Epithelial cell of proximal tubule (primary cell): ENCODE results near the gene SYT7. TPM values are rescaled to one million over a fixed set of nuclear protein-coding genes. Genes with fewer than 3 reads are reported as not detected.
"Not testable (repeated sequence)": the region's sequence is repeated elsewhere in the genome, so short reads cannot be mapped to it uniquely, and the experiment has no call there.

Experiments
- DNase-seq: peaks from one replicate; pipeline ENCODE4 v3.0.0-alpha.2; 2011; ENCODE audit warnings: low read depth
- H3K4me3 ChIP-seq: 2 replicates; pipeline ENCODE4 v1.5.1; 2011; ENCODE audit warnings: low read depth, mild to moderate bottlenecking, low read length
- total RNA-seq: library from RNA; depleted of rRNA; stranded (reverse); fragments of >200 nt; gene quantifications from 2 replicates; pipeline ENCODE4 v1.2.3, GENCODE V29; 2015
- TF ChIP-seq, protein P1 (sequence below): conservative IDR thresholded peaks from 2 replicates; pipeline ENCODE4 v1.5.1; 2012; ENCODE audit warnings: low read depth, mild to moderate bottlenecking, low read length

SYT7 gene
- total RNA-seq, 1 donor from 2014 or later = 0.23 TPM

DNA sequence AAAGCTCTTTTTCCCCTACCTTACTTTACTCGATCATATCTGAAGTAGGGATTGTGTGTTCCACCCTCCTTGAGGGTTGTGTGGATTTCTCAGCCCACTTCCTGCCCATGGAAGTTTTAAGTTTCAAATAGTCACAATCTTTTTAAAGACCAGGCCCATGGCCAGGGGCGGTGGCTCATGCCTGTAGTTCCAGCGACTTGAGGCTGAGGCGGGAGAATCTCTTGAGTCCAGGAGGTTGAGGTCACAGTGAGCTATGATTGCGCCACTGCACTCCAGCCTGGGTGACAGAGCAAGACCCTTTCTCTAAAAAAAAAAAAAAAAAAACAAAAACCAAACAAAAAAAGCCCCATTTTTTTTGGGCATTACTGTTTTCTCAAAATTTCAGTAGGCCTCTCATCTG, 108.6 kb downstream of the SYT7 start:
- TF ChIP-seq, protein P1, sequence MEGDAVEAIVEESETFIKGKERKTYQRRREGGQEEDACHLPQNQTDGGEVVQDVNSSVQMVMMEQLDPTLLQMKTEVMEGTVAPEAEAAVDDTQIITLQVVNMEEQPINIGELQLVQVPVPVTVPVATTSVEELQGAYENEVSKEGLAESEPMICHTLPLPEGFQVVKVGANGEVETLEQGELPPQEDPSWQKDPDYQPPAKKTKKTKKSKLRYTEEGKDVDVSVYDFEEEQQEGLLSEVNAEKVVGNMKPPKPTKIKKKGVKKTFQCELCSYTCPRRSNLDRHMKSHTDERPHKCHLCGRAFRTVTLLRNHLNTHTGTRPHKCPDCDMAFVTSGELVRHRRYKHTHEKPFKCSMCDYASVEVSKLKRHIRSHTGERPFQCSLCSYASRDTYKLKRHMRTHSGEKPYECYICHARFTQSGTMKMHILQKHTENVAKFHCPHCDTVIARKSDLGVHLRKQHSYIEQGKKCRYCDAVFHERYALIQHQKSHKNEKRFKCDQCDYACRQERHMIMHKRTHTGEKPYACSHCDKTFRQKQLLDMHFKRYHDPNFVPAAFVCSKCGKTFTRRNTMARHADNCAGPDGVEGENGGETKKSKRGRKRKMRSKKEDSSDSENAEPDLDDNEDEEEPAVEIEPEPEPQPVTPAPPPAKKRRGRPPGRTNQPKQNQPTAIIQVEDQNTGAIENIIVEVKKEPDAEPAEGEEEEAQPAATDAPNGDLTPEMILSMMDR = no peak
- no peak for DNase-seq
- no peak overlapping the region for H3K4me3 ChIP-seq

DNA sequence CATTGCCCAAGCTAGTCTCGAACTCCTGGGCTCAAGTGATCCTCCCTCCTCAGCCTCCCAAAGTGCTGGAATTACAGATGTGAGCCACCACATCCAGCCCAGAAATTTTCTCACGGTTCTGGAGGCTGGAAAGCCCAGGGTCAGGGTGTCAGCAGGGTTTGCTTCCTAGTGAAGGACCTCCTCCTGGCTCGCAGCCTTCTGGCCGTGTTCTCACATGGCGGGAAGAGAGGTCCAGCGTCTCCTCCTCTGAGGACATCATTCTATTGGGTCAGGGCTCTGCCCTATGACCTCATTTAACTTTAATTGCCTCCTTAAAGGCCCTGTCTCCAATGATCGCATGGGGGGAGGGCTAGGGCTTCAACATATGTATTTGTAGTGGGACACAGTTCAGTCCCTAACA, 112.9 kb downstream of the SYT7 start:
- no peak overlapping the region for H3K4me3 ChIP-seq
- TF ChIP-seq, protein P1 = no peak
- no peak for DNase-seq

GRCh38 chr11:61467602-61468001, 113.3 kb downstream of the SYT7 start:
- DNase-seq, H3K4me3 ChIP-seq: not testable (repeated sequence)

Other genes with a start within 250 kb of the SYT7 start
- gene DDB1, start 248.0 kb downstream of the SYT7 start, total RNA-seq = 175 and 218 TPM in 2 replicates
- 22.3 and 22.9 TPM in 2 replicates for gene TKFC, start 247.8 kb downstream of the SYT7 start, total RNA-seq
- 22.1 and 42.0 TPM in 2 replicates for gene CYB561A3, start 219.2 kb downstream of the SYT7 start, total RNA-seq
- 21.7 and 21.9 TPM in 2 replicates for gene TMEM138, start 218.7 kb downstream of the SYT7 start, total RNA-seq
- 8.3 and 10.6 TPM in 2 replicates for gene TMEM216, start 188.5 kb downstream of the SYT7 start, total RNA-seq
- 43.3 and 57.6 TPM in 2 replicates for gene CPSF7, start 151.1 kb downstream of the SYT7 start, total RNA-seq
- gene SDHAF2, start 151.0 kb downstream of the SYT7 start, total RNA-seq = 34.4 and 63.2 TPM in 2 replicates
- 0.36 TPM in 1 of 2 replicates, not detected in the other for gene LRRC10B, start 72.3 kb downstream of the SYT7 start, total RNA-seq
- 4.5 and 7.3 TPM in 2 replicates for gene DAGLA, start 99.3 kb upstream of the SYT7 start, total RNA-seq
- 7.6 and 25.0 TPM in 2 replicates for gene MYRF, start 171.6 kb upstream of the SYT7 start, total RNA-seq
- 95.1 and 102 TPM in 2 replicates for gene TMEM258, start 211.5 kb upstream of the SYT7 start, total RNA-seq
- gene FEN1, start 211.8 kb upstream of the SYT7 start, total RNA-seq = 70.6 and 120 TPM in 2 replicates
- 64.6 and 100 TPM in 2 replicates for gene FADS1, start 235.9 kb upstream of the SYT7 start, total RNA-seq
- 169 and 442 TPM in 2 replicates for gene FADS2, start 247.2 kb upstream of the SYT7 start, total RNA-seq